A172 (cell line): ENCODE results near the gene ZNF764. TPM values are rescaled to one million over a fixed set of nuclear protein-coding genes. Genes with fewer than 3 reads are reported as not detected.
"Not testable (repeated sequence)": the region's sequence is repeated elsewhere in the genome, so short reads cannot be mapped to it uniquely, and the experiment has no call there.

Experiments
- DNase-seq: peaks from one replicate; pipeline ENCODE4 v3.0.0-alpha.2; 2015; ENCODE audit warnings: low spot score
- total RNA-seq: library from RNA; depleted of rRNA; stranded (reverse); fragments of >200 nt; shearing (Covaris generic); gene quantifications from 2 replicates; pipeline ENCODE4 v1.2.3, GENCODE V29; 2014

Gene ZNF764
- total RNA-seq, 1 experiment from 2014 or later = 8.1 TPM

DNA sequence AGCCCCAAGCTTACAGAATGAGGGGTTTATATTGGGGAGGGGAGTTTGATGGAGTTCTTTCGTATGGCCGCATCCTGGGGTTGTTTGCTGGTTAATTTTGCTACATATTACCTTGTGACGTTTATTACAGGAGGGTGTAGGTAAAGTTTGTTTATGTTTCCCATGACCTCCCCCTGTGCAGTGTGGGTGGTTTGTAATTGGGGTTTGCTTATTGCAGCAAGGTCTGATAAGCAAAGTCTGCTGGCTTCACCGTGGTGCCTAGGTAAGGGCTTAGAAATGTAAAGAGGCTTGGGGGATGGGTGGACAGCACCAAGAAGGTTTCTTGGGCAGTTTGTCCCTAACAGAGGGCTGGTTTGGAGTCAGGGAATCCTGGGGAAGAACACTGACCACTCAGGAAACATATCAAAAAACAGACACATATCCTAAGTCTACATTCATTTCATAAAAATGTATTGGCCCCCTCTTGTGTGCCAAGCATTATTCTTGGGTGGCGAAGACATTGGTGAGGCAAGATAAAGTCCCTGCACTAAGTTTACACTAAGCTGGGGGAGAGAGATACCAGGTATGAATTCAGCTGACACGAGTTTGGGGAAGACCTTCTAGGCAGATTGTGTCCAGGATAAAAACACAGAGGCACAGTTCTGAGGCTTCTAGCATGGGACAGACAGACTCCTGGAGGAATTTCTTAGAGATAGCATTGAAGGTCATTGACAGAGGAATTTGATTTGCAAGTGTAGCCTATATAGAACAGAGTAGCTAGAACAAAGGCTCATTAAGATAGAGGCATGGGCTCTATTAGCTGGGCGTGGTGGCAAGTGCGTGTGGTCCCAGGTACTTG, 9.5 kb downstream of the ZNF764 start:
- no peak for DNase-seq

DNA sequence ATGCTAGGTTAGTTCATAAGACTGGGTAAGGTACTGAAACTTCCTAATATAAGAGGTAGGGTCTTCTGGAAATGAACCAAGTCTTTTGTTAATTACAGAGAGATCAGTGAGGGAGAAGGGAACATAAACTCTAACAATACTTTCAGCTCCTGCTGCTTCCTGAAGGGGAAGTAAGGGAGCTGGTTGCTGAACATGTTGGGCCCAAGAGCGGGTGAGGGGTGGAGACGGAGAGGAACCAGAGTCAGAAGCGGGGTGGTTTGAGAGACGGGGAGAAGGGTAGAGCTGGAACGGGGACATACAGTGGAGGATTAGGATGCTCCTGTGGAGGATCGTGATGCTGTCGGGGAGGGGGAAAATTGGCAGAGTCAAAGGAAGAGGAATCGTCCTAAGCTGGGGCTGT, 12.1 kb downstream of the ZNF764 start:
- no peak for DNase-seq

GRCh38 chr16:30543067-30543466, 15.1 kb downstream of the ZNF764 start:
- DNase-seq = no peak

DNA sequence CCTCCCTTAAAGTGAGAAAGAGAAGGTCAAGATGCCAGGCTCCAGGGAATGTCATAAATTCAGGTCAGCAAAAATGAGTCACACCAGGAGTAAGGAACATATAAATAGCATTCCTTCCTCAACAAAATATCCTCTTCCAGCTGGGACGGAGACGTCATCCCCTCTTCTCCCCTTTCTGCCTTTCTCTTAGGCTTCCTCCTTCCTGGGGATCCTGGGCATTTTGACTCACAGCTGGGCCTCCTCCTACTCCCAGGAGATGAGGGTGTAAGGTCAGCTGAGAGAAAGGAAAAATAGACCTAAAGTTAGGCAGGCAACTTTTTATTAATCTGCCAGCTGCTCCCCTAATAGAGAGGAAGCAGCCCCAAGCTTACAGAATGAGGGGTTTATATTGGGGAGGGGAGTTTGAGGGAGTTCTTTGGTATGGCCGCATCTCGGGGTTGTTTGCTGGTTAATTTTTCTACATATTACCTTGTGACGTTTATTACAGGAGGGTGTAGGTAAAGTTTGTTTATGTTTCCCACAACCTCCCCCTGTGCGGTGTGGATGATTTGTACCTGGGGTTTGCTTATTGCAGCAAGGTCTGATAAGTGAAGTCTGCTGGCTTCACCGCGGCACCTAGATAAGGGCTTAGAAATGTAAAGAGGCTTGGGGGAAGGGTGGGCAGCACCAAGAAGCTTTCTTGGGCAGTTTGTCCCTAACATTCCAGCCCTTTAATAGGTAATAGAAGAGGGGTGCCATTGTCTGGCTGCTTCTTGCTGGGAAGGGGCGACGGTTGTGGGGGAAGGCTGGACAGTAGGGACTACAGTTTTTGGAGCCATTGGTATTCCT, 16.5 kb downstream of the ZNF764 start:
- peak; percentile 68 for DNase-seq

DNA sequence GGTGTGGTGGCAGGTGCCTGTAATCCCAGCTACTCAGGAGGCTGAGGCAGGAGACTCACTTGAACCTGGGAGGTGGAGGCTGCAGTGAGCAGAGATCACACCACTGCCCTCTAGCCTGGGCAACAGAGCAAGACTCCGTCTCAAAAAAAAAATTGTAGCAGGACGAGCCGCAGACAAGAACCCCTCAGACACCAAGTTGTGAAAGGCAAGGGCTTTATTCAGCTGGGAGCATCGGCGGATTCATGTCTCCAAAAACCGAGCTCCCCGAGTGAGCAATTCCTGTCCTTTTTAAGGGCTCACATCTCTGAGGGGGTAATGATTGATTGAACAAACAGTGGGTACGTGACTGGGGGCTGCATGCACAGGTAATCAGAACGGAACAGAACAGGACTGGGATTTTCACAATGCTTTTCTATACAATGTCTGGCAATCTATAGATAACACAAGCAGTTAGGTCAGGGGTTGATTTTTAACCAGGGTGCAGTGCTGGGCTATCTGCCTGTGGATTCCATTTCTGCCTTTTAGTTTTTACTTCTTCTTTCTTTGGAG, 17.2 kb downstream of the ZNF764 start:
- not testable (repeated sequence) for DNase-seq

- not testable (repeated sequence) for DNase-seq
These were observed 18.1 kb downstream of the ZNF764 start for GRCh38 chr16:30539986-30540526.

- no peak for DNase-seq
These were observed 18.9 kb downstream of the ZNF764 start for GRCh38 chr16:30539000-30539964.

- DNase-seq = not testable (repeated sequence)
These were observed 21.7 kb downstream of the ZNF764 start for GRCh38 chr16:30536391-30537024.

DNA sequence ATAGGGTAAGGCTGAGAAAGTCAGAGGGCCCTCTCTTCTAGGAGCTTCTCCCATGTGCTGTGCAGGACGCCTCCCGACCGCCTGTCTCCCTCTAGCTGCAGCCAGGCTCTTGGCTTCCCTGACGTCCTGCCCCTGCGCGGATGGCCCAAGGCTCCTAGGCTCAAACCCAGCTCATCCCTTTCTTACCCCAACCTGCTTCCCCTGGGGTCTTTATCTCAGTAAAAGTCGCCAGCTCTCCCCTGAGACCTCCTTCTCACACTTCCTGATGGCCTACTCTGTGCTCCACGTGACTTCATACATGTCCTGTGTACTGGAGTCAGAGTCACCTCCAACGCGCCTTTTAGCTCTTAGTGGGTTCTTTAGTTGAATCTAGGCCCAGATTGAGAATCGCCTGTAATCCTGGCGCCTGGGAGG, 22.4 kb downstream of the ZNF764 start:
- DNase-seq = no peak

DNA sequence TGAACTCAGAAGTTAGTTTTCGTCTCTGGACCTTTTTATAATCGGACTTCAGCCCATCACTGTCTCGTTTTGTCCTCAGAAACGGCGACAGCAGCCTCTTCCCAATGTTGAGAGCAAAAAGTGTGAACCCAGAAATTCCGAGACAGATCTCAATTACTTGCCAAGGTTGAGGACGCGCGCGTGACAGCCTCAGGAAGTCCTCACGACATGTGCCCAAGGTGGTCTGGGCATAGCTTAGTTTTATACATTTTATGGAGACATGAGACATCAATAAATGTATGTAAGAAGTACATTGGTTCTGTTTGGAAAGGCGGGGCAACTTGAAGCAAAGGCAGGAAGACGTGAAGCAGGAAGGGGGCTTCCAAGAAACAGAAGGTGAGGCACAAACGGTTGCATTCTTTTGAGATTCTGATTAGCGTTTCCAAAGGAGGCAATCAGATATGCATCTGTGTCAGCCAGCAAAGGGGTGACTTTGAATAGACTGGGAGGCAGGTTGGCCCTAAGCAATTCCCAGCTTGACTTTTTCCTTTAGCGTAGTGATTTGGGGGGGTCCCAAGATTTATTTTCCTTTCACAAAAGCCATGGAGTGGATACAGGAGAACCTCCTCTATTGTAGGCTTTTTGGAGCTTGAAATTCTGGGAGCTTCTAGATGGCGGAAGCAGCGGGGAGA, 22.9 kb downstream of the ZNF764 start:
- DNase-seq = no peak

DNA sequence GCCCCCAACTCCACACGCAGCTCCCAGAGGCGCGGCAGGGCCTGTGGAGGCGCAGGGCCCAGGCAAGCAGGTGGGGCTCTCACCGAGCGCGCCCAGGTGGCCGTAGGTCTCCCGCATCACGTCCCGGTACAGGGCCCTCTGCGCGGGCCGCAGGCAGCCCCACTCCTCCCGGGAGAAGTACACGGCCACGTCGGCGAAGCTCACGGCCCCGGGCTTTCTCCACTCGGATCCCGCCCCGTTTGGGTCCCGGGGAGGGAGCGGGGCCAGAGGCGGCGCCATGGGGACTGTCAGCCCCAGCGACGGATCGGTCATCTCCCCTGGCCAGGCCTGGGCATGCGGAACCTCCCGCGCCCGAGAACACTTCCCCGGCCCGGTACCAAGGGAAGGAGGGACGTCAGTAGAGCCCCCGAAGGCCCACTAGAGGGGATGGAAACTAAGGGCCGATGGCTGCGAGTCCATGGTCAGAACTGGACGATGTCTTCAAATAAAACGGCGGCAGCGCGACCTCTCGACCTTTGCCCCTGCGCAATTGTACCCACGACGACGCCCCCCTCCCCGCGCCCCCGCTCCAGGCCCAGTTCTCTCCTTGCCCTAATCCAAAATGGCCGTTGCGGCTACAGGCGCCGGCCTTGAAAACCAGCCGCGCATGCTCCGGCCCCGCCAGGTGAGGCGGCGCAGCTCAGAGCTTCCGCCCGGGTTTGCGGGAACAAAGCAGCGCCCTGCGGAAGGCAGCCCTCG, 23.6 kb downstream of the ZNF764 start, which contains the start of gene ZNF747:
TSS of gene ZNF747 (minus strand) at position 491 of the 738 bp plus-strand sequence. CDS start at position 312, 179 bp downstream.
- peak; percentile 38 for DNase-seq

DNA sequence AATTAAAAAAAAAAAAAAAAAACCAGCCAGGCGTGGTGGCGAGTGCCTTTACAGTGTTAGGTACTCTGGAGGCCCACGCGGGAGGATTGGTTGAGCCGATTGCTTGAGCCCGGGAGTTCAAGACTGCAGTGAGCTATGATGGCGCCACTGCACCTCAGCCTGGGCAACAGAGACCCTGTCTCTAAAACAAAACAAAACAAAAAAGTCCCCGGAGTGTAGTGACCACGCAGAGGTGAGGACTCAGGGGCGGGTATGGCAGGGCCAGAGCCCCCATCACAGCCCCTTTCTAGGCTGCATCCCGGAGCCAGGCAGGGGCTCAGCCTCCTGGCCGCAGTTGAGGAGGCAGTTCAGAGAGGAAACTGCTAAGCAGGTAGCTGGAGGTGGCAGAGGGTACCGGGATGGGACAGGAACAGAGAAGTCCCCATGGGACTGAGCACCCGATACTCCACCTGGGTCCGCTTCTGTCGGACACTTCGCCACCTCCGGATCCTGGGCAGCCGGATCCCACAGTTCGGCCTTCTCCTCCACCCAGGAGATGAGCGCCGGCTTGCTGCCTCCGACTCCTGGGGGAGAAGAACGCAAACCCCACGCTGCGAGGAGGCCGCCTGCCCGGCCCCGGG, 24.3 kb downstream of the ZNF764 start:
- DNase-seq = no peak

GRCh38 chr16:30533146-30533522, 25.0 kb downstream of the ZNF764 start:
- DNase-seq = no peak

GRCh38 chr16:30532285-30533145, 25.7 kb downstream of the ZNF764 start:
- no peak for DNase-seq

DNA sequence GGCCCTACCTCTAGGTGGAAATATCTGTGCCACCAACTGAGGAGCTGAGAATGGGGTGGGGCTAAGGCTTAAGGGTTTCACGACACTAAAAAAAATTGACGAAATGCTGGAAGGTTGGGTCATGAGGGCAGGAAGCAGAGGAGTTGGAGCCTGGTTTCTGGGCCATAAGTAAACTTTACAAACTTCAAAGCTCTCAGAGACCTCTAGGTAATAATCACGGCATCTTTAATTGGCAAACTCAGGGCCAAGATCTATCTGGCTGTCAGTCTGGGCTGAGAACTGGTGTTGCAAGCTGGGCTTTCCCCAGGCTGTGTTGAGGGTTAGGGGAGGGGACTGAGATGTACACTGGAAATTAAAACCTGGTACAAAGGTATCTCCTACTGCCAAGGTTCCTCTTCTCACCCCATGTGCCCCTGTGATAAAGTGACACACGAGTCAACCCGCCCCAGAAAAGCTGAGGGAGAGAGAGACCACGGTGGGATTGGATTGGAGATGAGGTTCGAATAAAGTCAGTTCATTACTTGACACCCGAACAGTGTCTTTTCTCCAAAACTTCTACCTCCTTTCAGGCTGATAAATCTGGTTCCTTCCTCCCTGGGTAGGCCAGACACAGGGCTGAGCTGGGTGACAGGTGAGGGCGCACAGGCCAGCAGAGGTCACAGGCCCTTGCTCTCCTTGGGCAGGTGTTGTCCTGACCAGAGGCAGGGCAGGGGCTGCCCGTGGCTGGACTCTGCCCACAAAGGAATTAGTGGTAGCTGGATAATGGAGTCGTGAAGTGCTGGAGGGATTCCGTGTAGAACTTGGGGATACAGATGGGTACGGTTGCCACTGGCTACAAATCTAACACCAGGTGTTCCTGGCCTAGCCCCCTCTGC, 27.8 kb downstream of the ZNF764 start:
- no peak for DNase-seq

DNA sequence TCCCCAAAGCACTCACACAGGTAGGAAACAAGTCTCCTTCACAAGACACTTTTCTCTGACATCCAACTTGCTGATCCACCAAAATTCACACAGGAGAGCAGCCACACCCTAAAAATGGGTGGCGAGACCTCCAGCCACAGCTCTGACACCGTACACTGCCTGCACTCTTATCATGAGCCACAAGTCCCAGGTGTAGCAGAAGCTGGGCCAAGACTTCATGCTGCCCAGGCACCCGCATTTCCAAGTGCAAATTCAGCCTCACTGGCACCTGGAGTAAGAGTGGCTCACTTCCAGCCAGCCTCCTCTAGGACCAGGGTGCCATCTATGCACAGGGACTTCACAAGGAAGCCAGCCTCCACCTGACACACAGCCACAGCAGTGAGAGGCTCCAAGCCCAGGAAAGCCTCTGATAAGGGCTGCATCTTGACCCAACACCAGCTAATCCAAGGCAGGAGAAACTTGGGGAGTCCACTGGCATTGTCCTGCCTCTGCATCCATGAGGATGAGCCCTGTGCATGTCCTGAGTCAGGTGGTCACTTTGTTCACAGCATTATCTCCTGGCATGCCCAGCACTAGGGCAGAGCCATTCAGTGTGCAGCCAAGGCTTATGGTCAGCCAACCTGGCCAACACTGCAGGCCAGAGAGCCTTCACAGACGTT, 29.2 kb downstream of the ZNF764 start:
- DNase-seq = no peak
